HG02610 (cell line): Measurements from ENCODE around the gene ANKRD11.
"Not testable (repeated sequence)": the region's sequence is repeated elsewhere in the genome, so short reads cannot be mapped to it uniquely, and the experiment has no call there.

Experiments
- ATAC-seq: cut with Tn5 transposase; IDR thresholded peaks from one replicate; pipeline ENCODE4 v1.9.1; 2021; ENCODE audit warnings: mild to moderate bottlenecking, moderate library complexity; ENCODE audit not compliant: unreplicated experiment

The ANKRD11 gene

DNA sequence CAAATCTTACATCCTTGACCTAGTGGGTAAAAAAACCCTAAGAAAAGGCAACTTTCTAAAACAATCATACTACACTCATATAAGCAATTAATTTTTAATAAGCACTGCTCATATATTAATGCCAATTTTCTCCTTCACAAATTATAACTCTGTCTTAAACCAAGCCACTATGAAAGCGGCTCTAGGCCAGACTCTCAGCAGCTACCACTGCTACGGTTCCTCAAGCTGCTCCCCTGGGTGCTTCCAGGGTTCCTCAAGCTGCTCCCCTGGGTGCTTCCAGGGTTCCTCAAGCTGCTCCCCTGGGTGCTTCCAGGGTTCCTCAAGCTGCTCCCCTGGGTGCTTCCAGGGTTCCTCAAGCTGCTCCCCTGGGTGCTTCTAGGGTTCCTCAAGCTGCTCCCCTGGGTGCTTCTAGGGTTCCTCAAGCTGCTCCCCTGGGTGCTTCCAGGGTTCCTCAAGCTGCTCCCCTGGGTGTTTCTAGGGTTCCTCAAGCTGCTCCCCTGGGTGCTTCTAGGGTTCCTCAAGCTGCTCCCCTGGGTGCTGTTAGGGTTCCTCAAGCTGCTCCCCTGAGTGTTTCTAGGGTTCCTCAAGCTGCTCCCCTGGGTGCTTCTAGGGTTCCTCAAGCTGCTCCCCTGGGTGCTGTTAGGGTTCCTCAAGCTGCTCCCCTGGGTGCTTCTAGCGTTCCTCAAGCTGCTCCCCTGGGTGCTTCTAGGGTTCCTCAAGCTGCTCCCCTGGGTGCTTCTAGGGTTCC lies 35.8 kb downstream of the ANKRD11 start:
- not testable (repeated sequence) for ATAC-seq

- ATAC-seq, result no peak
Observed at GRCh38 chr16:89453501-89454321, 36.6 kb downstream of the ANKRD11 start.

DNA sequence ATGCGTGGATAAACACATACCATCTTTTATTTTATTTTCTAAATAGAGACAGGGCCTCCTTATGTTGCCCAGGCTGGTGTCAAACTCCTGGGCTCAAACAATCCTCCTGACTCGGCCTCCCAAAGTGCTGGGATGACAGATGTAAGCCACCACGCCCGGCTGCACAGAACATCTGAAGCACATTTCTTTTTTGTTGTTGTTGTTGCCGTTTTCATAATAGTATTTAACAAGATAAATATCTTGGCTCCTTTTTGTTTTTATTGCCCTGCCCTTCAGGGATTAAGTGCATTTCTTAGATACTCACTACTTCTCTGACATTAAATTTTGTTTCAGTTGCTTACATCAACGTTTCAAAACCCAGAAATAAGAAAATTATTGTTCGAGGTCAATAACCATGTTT lies 37.4 kb downstream of the ANKRD11 start:
- no peak for ATAC-seq

DNA sequence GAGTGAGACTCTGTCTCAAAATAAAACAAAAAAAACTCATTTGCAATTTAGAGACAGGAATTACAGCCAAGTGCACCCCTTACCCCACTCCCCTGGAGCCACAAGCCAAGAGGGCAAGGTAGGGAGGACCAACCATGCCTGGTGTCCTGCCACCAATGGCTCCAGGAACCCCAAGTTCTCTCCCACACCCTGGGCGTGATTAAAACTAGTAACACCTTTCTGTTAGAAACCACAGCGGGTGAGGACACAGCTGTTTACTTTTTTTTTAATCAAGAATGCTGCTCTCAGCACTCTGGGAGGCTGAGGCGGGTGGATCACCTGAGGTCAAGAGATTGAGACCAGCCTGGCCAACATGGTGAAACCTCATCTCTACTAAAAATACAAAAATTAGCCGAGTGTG lies 38.1 kb downstream of the ANKRD11 start:
- ATAC-seq, result peak; percentile 55

- ATAC-seq, result no peak
Observed at GRCh38 chr16:89450537-89450936, 39.8 kb downstream of the ANKRD11 start.

GRCh38 chr16:89449726-89450335 lies 40.5 kb downstream of the ANKRD11 start:
- ATAC-seq, result no peak

DNA sequence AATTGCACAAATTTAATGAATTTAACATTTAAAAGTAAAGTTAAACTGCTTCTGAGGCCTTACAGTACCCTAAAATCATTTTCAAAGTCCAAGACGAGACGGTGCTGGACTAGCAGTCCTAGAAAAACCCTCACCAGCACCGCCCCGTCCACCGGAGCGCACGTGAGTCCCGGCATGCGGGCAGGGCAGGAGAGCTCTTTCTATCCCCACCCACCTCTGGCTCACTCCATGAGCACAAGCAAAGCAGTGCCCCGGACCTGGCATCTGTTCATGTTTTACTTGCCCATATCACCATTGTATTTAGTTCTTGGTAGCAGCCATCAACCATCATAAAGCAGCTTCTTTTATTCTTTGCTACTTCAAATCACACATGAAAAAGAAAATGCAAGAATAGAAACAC lies 41.7 kb downstream of the ANKRD11 start:
- ATAC-seq, result no peak

GRCh38 chr16:89446975-89447293 lies 43.4 kb downstream of the ANKRD11 start:
- ATAC-seq, result no peak

- ATAC-seq, result no peak
Observed at GRCh38 chr16:89446136-89446974, 44.0 kb downstream of the ANKRD11 start.

DNA sequence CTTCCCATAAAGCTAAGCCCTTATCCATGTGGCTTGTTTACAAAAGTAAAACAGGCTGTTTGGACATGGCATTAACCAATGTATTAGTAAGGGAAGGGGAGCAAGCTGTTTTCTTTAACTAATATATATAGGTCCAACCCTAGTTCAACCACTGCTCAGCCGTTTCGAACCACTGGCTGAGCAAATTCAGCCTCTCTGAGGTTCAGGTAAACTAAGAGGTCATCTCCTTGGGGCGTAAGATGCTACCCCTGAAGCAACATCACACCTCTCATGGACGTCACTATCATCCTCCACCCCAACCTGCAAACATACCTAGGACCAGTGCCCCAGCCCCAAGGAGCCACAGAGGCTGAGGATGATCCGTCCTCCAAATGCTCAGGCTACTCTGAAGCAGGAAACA lies 45.2 kb downstream of the ANKRD11 start:
- no peak for ATAC-seq

GRCh38 chr16:89444728-89445127 lies 45.6 kb downstream of the ANKRD11 start:
- ATAC-seq, result no peak

DNA sequence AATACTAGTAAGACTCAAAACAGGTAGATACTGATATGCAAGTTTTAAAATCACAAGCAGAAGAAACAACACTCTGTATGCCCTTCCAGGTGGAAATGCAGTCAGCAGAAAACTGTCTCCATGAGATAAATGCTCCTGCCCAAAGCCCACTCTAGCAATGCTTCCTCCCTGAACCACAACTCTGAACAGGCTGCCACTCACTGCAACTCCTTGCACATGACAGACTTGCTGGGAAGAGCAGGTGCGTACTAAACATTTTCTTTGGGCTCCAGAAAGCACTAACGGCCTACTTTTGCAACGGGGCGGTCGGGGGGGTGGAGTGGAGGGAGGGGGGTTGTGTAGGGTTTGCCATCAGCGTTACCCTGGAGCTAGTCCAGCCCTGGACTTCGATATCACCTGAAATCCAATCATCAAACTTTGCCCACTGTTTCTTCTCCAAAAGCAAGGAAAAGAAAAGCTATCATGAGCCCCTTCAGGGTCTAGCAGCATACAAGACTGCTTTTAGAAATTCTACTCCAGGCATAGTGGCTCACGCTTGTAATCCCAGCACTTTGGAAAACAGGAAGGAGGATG lies 46.1 kb downstream of the ANKRD11 start:
- ATAC-seq, result no peak

GRCh38 chr16:89443727-89444084 lies 46.7 kb downstream of the ANKRD11 start:
- no peak for ATAC-seq

GRCh38 chr16:89442990-89443726 lies 47.2 kb downstream of the ANKRD11 start:
- no peak for ATAC-seq

DNA sequence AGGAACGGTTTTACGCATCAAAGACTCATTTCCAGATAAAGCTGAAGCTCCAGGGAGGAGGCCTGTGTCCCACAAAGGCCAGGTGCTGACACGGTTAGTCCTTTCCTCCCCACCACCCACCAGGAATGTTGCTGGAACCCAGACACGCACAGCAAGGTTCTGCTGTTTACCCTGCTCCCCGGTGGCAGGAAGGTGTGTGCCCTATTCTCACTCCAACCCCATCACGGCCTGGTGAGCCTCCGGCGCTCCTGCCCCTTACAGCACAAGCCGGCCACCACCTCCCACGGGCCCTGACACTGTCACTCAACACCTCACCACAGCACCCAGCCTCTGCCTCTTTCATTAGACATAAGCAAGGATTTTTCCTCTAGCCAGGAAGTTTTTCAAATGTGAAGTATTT lies 47.8 kb downstream of the ANKRD11 start:
- no peak for ATAC-seq

DNA sequence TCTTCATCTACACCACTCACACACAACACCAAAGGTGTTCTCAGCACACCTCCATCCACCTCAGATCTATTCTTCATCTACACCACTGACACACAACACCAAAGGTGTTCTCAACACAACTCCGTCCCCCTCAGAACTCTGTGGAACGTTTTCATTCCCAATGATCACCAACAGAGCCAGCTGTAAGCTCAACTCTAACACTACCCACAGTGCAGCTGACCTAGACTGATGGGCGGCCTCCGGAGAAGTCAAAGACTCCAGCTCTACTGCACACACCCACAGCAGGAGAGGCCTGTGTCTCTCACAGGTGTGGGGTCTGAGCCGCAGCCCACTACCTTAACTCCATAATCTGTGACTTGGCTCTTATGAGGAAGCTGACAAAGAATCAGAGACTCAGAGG lies 50.7 kb downstream of the ANKRD11 start:
- ATAC-seq, result no peak

- no peak for ATAC-seq
Observed at GRCh38 chr16:89437991-89438390, 52.4 kb downstream of the ANKRD11 start.

- ATAC-seq, result no peak
Observed at GRCh38 chr16:89437251-89437987, 52.9 kb downstream of the ANKRD11 start.

DNA sequence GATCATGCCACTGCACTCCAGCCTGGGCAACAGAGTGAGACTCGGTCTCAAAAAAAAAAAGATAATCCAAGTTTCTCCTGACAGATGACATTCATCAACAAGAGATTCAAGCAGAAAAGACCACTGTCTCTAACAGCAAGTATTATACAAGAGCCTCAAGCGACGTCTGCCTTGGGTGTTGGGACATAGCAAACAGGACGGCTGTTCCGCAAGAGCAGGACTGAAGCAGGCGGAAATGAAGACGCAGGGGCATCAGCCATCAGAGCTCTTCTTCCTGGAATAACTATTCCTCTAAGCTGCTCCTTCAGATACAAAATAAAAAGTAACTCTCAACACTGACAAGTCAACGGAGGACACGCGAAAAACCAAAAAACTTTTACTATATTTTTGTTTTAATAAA lies 54.0 kb downstream of the ANKRD11 start:
- ATAC-seq, result no peak
